Right lobe of liver (tissue), 6 donors: ENCODE results near the gene PPP1R37. TPM values are rescaled to one million over a fixed set of nuclear protein-coding genes. Genes with fewer than 3 reads are reported as not detected.

ENCODE experiments used
- ATAC-seq, 4 donors: fragments of 200-7000 bp; cut with Tn5 transposase; one replicate each; pipeline ENCODE4 v1.9.1; 2020; ENCODE audit warnings: mild to moderate bottlenecking in 4 of 4, moderate library complexity in 4 of 4
- DNase-seq, 3 donors: peaks; one replicate each; pipeline ENCODE4 v3.0.0-alpha.2; 2020
- H3K27ac ChIP-seq, 3 donors: fragments of 200-600 bp; one replicate each; pipeline ENCODE4 v1.8.0; 2022
- H3K27me3 ChIP-seq, 2 donors: fragments of 200-600 bp; one replicate each; pipeline ENCODE4 v1.8.0; 2022
- H3K36me3 ChIP-seq, 4 donors: fragments of 200-600 bp; sonication (generic) in 1 of 4; one replicate each; pipeline versions ENCODE4 v1.5.1 to v1.8.0; 2017 to 2022; ENCODE audit warnings: control low read depth in 1 of 4
- H3K4me1 ChIP-seq, 4 donors: fragments of 200-600 bp; sonication (generic) in 1 of 4; one replicate each; pipeline versions ENCODE4 v1.5.1 to v1.8.0; 2017 to 2022; ENCODE audit warnings: control low read depth in 1 of 4
- H3K4me3 ChIP-seq, 3 donors: fragments of 200-600 bp; one replicate each; pipeline ENCODE4 v1.8.0; 2022
- H3K9me3 ChIP-seq, 4 donors: fragments of 200-600 bp; sonication (generic) in 1 of 4; one replicate each; pipeline versions ENCODE4 v1.5.1 to v1.8.0; 2017 to 2022; ENCODE audit warnings: control low read depth in 1 of 4
- CTCF ChIP-seq, 4 donors: fragments of 200-600 bp in 3 of 4; fragments of 450-650 bp in 1 of 4; IDR thresholded peaks; one replicate each; pipeline versions ENCODE4 v1.5.1 to v1.8.0; 2016 to 2022; ENCODE audit warnings: antibody characterized with exemption in 4 of 4, mild to moderate bottlenecking in 2 of 4
- POLR2A ChIP-seq: fragments of 450-650 bp; IDR thresholded peaks from one replicate; pipeline ENCODE4 v1.6.1; 2017; ENCODE audit warnings: antibody characterized with exemption, mild to moderate bottlenecking
- WGBS: methylation state at CpG from one replicate; pipeline ENCODE4 v1.1.6; 2018; ENCODE audit warnings: low coverage, low lambda C conversion rate; ENCODE audit not compliant: insufficient coverage; ENCODE audit errors: missing lambda C conversion rate; 5-methylcytosine and 5-hydroxymethylcytosine counted together
- intact Hi-C, 2 donors: fragments of 100-400 bp; cut with DNase I; formaldehyde crosslinking; loops; one replicate each; pipeline versions ENCODE4 v1.11.2 to v1.14.1; 2022
- total RNA-seq, 6 experiments: library from RNA; depleted of rRNA in 2 of 6; stranded (reverse); fragments of >200 nt in 2 of 6; fragmentation: NEBNext Ultra II Directional in 3 of 6; extraction: Animal tissue kit (Norgen Biotek cat#: 25700) in 3 of 6; gene quantifications; one replicate each; pipeline versions ENCODE4 v1.1.0 to v1.2.4, GENCODE V29; 2016 to 2023
- donor health status: DM: no; HTN: yes; CAD: no.
- donor health status: DM: no; HTN: no; CAD: no.
- donor health status: DM: no; HTN: no; CAD: no.
- donor health status: DM: no; HTN: yes; CAD: no.
- donor health status: DM: no; HTN: yes; CAD: no.

The PPP1R37 gene
- total RNA-seq, 6 experiments from 2014 or later = 10.1 to 14.3 (median 11.0) TPM

GRCh38 chr19:45156011-45156630, 63.1 kb downstream of the PPP1R37 start:
- TF ChIP-seq CTCF (IDR thresholded peaks at IDR 0.05) (no peak), POLR2A (no peak)
- whole genome bisulfite sequencing = 71% methylated on average over 1 of the region's 11 CpGs
- H3K9me3 ChIP-seq = no peaks in the 10 kb centered on the region
- no peaks in the 10 kb centered on the region for H3K36me3 ChIP-seq
- no peak overlapping the region for H3K4me3 ChIP-seq
- DNase-seq (no peak), ATAC-seq (no peak)
- no peak overlapping the region for H3K27ac ChIP-seq
- peaks cover 0 to 24% of the 10 kb centered on the region in 2 donors for H3K27me3 ChIP-seq
- intact Hi-C loops = loop anchor here in 1 of 2 donors (10.0 kb wide), 1 partner anchor 189 kb away; the partner anchor contains the start of gene KLC3
- H3K4me1 ChIP-seq = peaks cover 0 to 20% (median 8%) of the 10 kb centered on the region in 4 donors

- Histone ChIP-seq H3K4me1 (peaks cover 0 to 20% (median 8%) of the 10 kb centered on the region in 4 donors), H3K27ac (no peak overlapping the region), H3K36me3 (no peaks in the 10 kb centered on the region), H3K9me3 (no peaks in the 10 kb centered on the region), H3K27me3 (peaks cover 0 to 24% of the 10 kb centered on the region in 2 donors), H3K4me3 (no peak overlapping the region)
- WGBS = 86% methylated on average over 6 of the region's 11 CpGs
- intact Hi-C loops = loop anchor here in 1 of 2 donors (10.0 kb wide), 1 partner anchor 188 kb away; the partner anchor contains the start of gene KLC3
- no peak for ATAC-seq
- TF ChIP-seq CTCF (IDR thresholded peaks at IDR 0.05) = no peak
- TF ChIP-seq POLR2A = no peak
- no peak for DNase-seq
Measured at GRCh38 chr19:45156751-45157150, 63.8 kb downstream of the PPP1R37 start.

- no peak for DNase-seq
- H3K4me3 ChIP-seq = no peak overlapping the region
- H3K27me3 ChIP-seq = peaks cover 0 to 8% of the 10 kb centered on the region in 2 donors
- H3K36me3 ChIP-seq = no peaks in the 10 kb centered on the region
- intact Hi-C loops = loop anchor here in 1 of 2 donors (10.0 kb wide), 1 partner anchor 186 kb away; the partner anchor contains the start of gene KLC3
- H3K27ac ChIP-seq = no peak overlapping the region
- ATAC-seq = no peak
- TF ChIP-seq POLR2A (no peak), CTCF (IDR thresholded peaks at IDR 0.05) (no peak)
- H3K4me1 ChIP-seq = peaks cover 0 to 3% (median 0%) of the 10 kb centered on the region in 4 donors
- no peaks in the 10 kb centered on the region for H3K9me3 ChIP-seq
- WGBS = 55% methylated on average over 3 of the region's 27 CpGs
Measured at GRCh38 chr19:45158503-45159209, 65.7 kb downstream of the PPP1R37 start.

- 80% methylated on average over 4 of the region's 12 CpGs for WGBS
- no peaks in the 10 kb centered on the region for H3K36me3 ChIP-seq
- no peaks in the 10 kb centered on the region for H3K4me1 ChIP-seq
- no peak overlapping the region for H3K27ac ChIP-seq
- peaks cover 0 to 2% of the 10 kb centered on the region in 2 donors for H3K27me3 ChIP-seq
- no peaks in the 10 kb centered on the region for H3K9me3 ChIP-seq
- ATAC-seq (no peak), DNase-seq (no peak)
- no peak for TF ChIP-seq POLR2A
- TF ChIP-seq CTCF (IDR thresholded peaks at IDR 0.05) = no peak
- intact Hi-C loops = loop anchor here in 1 of 2 donors (10.0 kb wide), 1 partner anchor 185 kb away; the partner anchor contains the start of gene KLC3
- H3K4me3 ChIP-seq = no peak overlapping the region
Measured at GRCh38 chr19:45159210-45159970, 66.4 kb downstream of the PPP1R37 start.
